ENCODE results near the gene ZNFX1. TPM values are rescaled to one million over a fixed set of nuclear protein-coding genes. Genes with fewer than 3 reads are reported as not detected.
"Not testable (repeated sequence)": the region's sequence is repeated elsewhere in the genome, so short reads cannot be mapped to it uniquely, and the experiment has no call there.

The ZNFX1 gene
- 13.5 and 15.5 TPM in 2 replicates for total RNA-seq (2014; rRNA removed; shearing (Covaris generic))

GRCh38 chr20:49278036-49278817, at the start of gene ZNFX1:
ZNFX1 (minus strand) TSS chr20:49278057; CDS start chr20:49275839, 2,218 bp downstream.
- DNase-seq (ENCODE audit: low read depth), result peak; percentile 98

- no peak for DNase-seq (ENCODE audit: low read depth)
These were observed 48.2 kb upstream of the ZNFX1 start for GRCh38 chr20:49326026-49326425.

GRCh38 chr20:49324306-49324705, 46.4 kb upstream of the ZNFX1 start:
- no peak for DNase-seq (ENCODE audit: low read depth)

- peak; percentile 80 for DNase-seq (ENCODE audit: low read depth)
These were observed 45.9 kb upstream of the ZNFX1 start for GRCh38 chr20:49323622-49324238.

GRCh38 chr20:49320460-49320859, 42.6 kb upstream of the ZNFX1 start:
- DNase-seq (ENCODE audit: low read depth), result peak; percentile 46

- no peak for DNase-seq (ENCODE audit: low read depth)
These were observed 41.5 kb upstream of the ZNFX1 start for GRCh38 chr20:49319208-49319809.

- DNase-seq (ENCODE audit: low read depth), result peak; percentile 12
These were observed 40.8 kb upstream of the ZNFX1 start for GRCh38 chr20:49318430-49319207.

- no peak for DNase-seq (ENCODE audit: low read depth)
These were observed 40.2 kb upstream of the ZNFX1 start for GRCh38 chr20:49318091-49318429.

- no peak for DNase-seq (ENCODE audit: low read depth)
These were observed 38.8 kb upstream of the ZNFX1 start for GRCh38 chr20:49316704-49317103.

GRCh38 chr20:49315580-49315979, 37.7 kb upstream of the ZNFX1 start:
- DNase-seq (ENCODE audit: low read depth), result no peak

- not testable (repeated sequence) for DNase-seq (ENCODE audit: low read depth)
These were observed 36.2 kb upstream of the ZNFX1 start for GRCh38 chr20:49314052-49314451.

GRCh38 chr20:49313283-49313682, 35.4 kb upstream of the ZNFX1 start:
- no peak for DNase-seq (ENCODE audit: low read depth)

GRCh38 chr20:49312661-49313060, 34.8 kb upstream of the ZNFX1 start:
- DNase-seq (ENCODE audit: low read depth), result no peak

- DNase-seq (ENCODE audit: low read depth), result peak; percentile 41
These were observed 32.8 kb upstream of the ZNFX1 start for GRCh38 chr20:49310705-49311104.

- DNase-seq (ENCODE audit: low read depth), result no peak
These were observed 31.0 kb upstream of the ZNFX1 start for GRCh38 chr20:49308875-49309274.

GRCh38 chr20:49306903-49307620, 29.2 kb upstream of the ZNFX1 start:
- DNase-seq (ENCODE audit: low read depth), result no peak

- DNase-seq (ENCODE audit: low read depth), result no peak
These were observed 25.3 kb upstream of the ZNFX1 start for GRCh38 chr20:49303065-49303552.

GRCh38 chr20:49297605-49298530, 20.0 kb upstream of the ZNFX1 start:
- DNase-seq (ENCODE audit: low read depth), result no peak

- not testable (repeated sequence) for DNase-seq (ENCODE audit: low read depth)
These were observed 16.3 kb upstream of the ZNFX1 start for GRCh38 chr20:49294002-49294654.

- no peak for DNase-seq (ENCODE audit: low read depth)
These were observed 15.3 kb upstream of the ZNFX1 start for GRCh38 chr20:49293122-49293521.

All from Daoy (cell line).